Esophagus (tissue), 2 donors: Measurements from ENCODE around the gene RELL2. TPM values are rescaled to one million over a fixed set of nuclear protein-coding genes. Genes with fewer than 3 reads are reported as not detected.

Source experiments
- H3K27ac ChIP-seq, 2 donors: one replicate each; pipeline ENCODE4 v1.5.1; 2013; ENCODE audit warnings: low read depth in 2 of 2, mild to moderate bottlenecking in 2 of 2, inconsistent platforms in 1 of 2, low read length in 1 of 2, moderate library complexity in 1 of 2
- H3K27me3 ChIP-seq, 2 donors: one replicate each; pipeline ENCODE4 v1.6.1; 2013; ENCODE audit warnings: low read length in 2 of 2, control low read depth in 1 of 2, mild to moderate bottlenecking in 1 of 2; ENCODE audit not compliant: insufficient read depth in 2 of 2, control insufficient read depth in 1 of 2
- H3K36me3 ChIP-seq, 2 donors: one replicate each; pipeline ENCODE4 v1.6.1; 2013; ENCODE audit warnings: low read length in 1 of 2; ENCODE audit not compliant: control insufficient read depth in 2 of 2, insufficient read depth in 2 of 2
- H3K4me1 ChIP-seq, 2 donors: one replicate each; pipeline ENCODE4 v1.6.1; 2013; ENCODE audit warnings: low read length in 1 of 2; ENCODE audit not compliant: control insufficient read depth in 2 of 2, insufficient read depth in 2 of 2
- H3K4me3 ChIP-seq, 2 donors: one replicate each; pipeline ENCODE4 v1.5.1; 2013; ENCODE audit warnings: low read length in 2 of 2, mild to moderate bottlenecking in 2 of 2, low read depth in 1 of 2, moderate library complexity in 1 of 2
- H3K9me3 ChIP-seq, 2 donors: one replicate each; pipeline ENCODE4 v1.6.1; 2013; ENCODE audit warnings: mild to moderate bottlenecking in 2 of 2, low read depth in 1 of 2, low read length in 1 of 2, moderate library complexity in 1 of 2; ENCODE audit not compliant: control insufficient read depth in 2 of 2, insufficient read depth in 1 of 2
- WGBS, 2 donors: extraction: QIAGEN DNeasy Blood & Tissue Kit; methylation state at CpG; one replicate each; pipeline ENCODE4 v1.1.7; 2013; 5-methylcytosine and 5-hydroxymethylcytosine counted together
- polyA plus RNA-seq, 2 donors: library from polyadenylated mRNA; stranded (reverse); fragments of 200-250 nt; gene quantifications; one replicate each; pipeline ENCODE4 v1.2.3, GENCODE V29; 2013
- donor health status: healthy with polysubstance abuse.
- donor health status: Bipolar disorder and iron deficiency.

RELL2 gene
- polyA plus RNA-seq, 2 donors: 6.3 to 6.7 TPM

DNA sequence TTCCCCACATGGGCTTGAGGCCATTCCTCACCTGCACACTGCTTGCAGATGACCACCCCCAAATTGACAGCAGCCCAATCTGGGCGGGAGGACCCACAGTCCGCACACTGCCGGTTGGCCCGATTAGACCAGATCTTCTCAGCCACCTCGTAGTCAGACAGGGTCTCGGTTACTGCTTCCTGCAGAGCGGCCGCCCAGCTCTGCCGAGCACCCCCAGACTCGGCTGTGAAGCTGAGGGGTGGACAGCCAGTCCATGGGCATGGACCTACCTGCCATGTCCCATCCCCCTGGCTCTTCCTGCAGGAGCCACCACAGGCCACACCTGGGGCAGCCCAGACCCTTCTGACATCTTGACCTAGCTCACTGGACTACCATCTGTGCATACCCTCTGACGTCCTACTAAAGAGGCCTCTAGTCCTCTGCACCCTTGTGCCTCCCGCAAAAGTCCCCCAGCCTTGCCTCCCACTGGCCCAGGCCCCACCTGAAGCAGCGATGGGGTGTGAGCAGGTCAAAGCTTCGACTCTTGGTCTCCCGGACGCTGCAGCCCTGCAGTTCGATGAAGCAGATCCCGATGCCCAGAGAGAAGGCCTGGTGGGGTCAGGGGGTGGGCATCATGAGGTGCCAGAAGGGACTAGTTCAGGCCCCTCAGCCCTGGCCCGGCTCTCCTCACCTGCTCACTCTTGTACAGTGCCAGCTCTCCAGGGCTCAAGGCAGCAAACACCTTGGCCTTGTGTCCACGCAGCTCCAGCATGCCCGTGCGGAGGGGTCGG is 35.5 kb downstream of the RELL2 start:
- Histone ChIP-seq H3K27me3 (no peaks in the 10 kb centered on the region), H3K36me3 (no peaks in the 10 kb centered on the region), H3K4me1 (no peaks in the 10 kb centered on the region), H3K9me3 (no peaks in the 10 kb centered on the region), H3K27ac (no peak overlapping the region), H3K4me3 (no peak overlapping the region)
- WGBS, 2 donors: 91% methylated on average over 23 of the region's 23 CpGs

DNA sequence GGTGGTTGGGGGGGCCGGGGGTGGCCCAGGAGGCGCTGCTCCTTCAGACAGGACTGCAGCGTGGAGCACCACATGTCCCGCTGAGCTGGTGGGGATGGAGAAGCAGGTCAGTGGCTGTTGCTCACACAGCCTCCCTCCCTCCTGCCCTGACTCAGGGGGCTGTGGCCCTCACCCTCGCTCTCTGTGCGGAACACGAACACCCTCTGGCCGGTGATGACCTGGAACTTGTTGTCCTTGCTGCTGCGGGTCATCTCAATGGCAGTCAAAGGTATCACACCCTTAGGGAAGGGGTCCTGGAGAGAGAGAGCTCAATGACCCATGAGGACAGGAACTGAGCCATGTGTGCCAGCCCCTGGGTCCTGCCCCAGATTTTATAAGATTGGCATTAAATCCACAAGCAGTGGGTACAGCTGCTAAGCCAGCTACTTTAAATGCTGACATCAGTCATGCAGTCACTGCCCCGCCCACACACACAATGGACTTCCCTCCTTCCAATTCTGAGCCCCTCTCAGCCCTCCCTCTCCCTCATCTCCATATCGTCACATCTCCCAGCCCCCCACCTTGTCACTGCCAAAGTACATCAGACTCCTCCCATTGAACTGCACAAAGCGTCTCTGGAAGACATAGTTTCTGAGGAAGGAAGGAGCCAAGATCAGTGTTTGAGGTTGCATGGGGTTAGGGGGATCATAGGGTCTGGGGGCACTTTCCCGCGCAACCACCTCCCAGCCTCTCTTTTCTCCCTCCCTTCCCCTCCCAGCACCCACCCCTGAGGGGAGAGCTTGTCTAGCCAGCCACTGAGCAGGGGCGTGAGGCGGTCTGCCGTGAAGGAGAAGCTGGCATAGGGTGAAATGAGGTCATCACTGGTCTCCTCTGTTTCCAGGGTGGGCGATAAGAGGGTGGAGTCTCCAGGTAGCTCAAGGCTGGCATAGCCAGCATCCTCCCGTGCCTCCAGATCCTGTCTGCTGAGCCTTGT is 36.3 kb downstream of the RELL2 start:
- 70 to 75% methylated on average over 19 of the region's 19 CpGs for WGBS, 2 donors
- no peak overlapping the region for H3K27ac ChIP-seq
- H3K27me3 ChIP-seq: no peaks in the 10 kb centered on the region
- no peaks in the 10 kb centered on the region for H3K36me3 ChIP-seq
- no peaks in the 10 kb centered on the region for H3K9me3 ChIP-seq
- H3K4me1 ChIP-seq: no peaks in the 10 kb centered on the region
- H3K4me3 ChIP-seq: no peak overlapping the region

DNA sequence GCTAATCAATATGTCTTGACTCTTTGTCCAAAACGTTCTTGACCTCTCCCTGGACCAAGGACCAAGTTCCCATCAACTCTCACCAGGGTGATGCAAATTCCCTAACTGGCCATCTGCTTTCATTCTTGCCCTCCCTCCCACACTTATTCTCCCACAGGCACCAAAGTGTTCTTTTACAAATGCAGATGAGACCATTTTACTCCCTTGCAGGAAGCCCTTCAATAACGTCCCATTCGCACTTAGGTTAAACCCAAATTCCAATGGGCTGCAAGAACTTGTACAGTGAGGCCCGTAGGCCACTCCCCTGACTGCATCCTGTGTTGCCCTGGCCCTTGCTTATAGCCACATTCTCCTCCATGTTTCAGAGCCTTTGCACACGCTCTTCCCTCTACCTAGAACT is 38.0 kb downstream of the RELL2 start:
- no peak overlapping the region for H3K27ac ChIP-seq
- H3K4me3 ChIP-seq: no peak overlapping the region
- no peaks in the 10 kb centered on the region for H3K36me3 ChIP-seq
- 68 to 78% methylated on average over 5 of the region's 5 CpGs for WGBS, 2 donors
- H3K9me3 ChIP-seq: no peaks in the 10 kb centered on the region
- no peaks in the 10 kb centered on the region for H3K27me3 ChIP-seq
- H3K4me1 ChIP-seq: no peaks in the 10 kb centered on the region

DNA sequence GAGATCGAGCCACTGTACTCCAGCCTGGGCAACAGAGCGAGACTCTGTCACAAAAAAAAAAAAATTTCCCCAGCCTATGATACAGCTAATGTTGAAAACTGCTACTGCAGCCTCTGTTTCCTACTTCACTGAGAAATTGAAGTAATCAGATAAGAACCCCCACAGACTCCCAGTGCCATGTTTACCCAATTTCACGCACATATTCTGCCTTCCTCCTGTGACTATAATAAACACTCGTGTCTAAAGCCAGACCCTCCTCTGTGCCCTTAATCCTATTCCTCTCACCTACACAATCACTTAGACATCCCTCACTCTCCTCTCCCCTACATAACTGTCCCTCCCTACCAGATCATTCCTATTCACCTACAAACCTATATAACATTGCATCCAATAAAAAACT is 38.9 kb downstream of the RELL2 start:
- no peaks in the 10 kb centered on the region for H3K36me3 ChIP-seq
- H3K27ac ChIP-seq: no peak overlapping the region
- no peaks in the 10 kb centered on the region for H3K27me3 ChIP-seq
- 86 to 91% methylated on average over 4 of the region's 4 CpGs for WGBS, 2 donors
- H3K9me3 ChIP-seq: no peaks in the 10 kb centered on the region
- no peaks in the 10 kb centered on the region for H3K4me1 ChIP-seq
- H3K4me3 ChIP-seq: no peak overlapping the region

DNA sequence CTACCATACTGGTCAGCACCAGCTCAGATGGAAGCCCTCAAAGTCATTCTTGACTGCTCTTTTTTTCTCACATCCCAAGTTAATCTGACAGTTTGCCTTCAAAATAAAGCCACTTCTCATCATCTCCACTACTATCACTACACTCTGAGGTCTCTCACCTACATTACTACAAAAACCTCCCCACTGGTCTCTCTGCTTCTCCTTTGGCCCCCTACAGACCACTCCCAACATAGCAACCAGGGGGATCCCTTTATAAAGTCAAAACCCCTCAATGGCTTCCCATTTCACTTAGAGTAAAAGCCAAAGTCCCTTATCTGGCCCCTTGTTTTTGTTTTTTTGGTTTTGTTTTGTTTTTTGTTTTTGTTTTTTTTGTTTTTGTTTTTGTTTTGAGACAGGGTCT is 40.6 kb downstream of the RELL2 start:
- Histone ChIP-seq H3K4me1 (peaks cover 4 to 10% of the 10 kb centered on the region in 2 donors), H3K27ac (no peak overlapping the region), H3K36me3 (no peaks in the 10 kb centered on the region), H3K27me3 (no peaks in the 10 kb centered on the region), H3K9me3 (no peaks in the 10 kb centered on the region), H3K4me3 (no peak overlapping the region)

DNA sequence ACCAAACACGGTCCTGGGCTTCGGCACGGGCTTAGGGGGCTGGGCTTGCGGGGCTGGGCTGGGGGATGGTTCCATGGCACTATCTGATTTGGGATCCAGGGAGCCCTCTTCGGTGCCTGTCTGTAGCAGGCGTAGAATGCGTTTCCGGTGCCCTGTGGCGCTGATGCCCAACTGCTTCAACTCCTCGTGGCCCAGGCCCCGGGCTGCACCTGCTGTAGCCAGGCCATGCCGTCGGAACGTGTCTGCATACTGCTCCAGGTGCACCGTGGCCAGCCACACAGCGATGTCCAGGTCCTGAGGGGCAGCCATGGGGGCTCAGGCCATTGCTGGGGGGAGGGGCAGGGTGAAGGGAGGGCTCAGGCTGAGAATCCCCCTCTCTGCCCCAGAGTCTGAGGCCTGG is 43.4 kb downstream of the RELL2 start:
- Histone ChIP-seq H3K27me3 (no peaks in the 10 kb centered on the region), H3K27ac (no peak overlapping the region), H3K36me3 (no peaks in the 10 kb centered on the region), H3K4me3 (no peak overlapping the region), H3K9me3 (no peaks in the 10 kb centered on the region), H3K4me1 (peaks cover 4 to 11% of the 10 kb centered on the region in 2 donors)
- 86 to 90% methylated on average over 16 of the region's 16 CpGs for WGBS, 2 donors

DNA sequence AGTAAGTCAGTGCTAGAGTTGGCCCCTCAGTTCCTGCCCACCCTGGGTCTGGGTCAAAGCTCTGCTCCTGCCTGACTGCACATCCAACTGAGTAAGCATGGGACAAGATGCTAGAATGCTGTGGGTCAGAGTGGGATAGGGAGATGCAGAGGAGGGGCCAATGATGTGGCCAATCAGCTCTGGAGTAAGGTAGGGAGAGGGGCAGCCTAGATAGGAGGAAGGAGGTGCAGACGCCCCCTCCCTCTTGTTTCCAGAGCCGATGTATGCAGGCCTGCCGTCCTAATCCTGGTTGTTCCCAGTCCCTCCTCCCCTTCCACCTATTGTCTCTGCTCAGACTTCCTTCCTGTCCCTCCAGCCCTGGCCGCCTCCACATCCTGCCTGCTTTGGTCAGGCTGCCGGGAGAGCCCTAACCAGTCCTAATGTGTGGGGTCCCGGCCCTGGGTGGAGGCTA is 44.0 kb downstream of the RELL2 start:
- 57 to 75% methylated on average over 5 to 6 of the region's 6 CpGs for WGBS, 2 donors
- no peak overlapping the region for H3K4me3 ChIP-seq
- peak overlapping the region; percentile 8 to 43 for H3K27ac ChIP-seq
- no peaks in the 10 kb centered on the region for H3K9me3 ChIP-seq
- H3K27me3 ChIP-seq: no peaks in the 10 kb centered on the region
- peaks cover 4 to 11% of the 10 kb centered on the region in 2 donors for H3K4me1 ChIP-seq
- no peaks in the 10 kb centered on the region for H3K36me3 ChIP-seq

- Histone ChIP-seq H3K4me1 (peaks cover 4 to 11% of the 10 kb centered on the region in 2 donors), H3K27ac (peak overlapping the region; percentile 43 to 61), H3K27me3 (no peaks in the 10 kb centered on the region), H3K36me3 (no peaks in the 10 kb centered on the region), H3K4me3 (peak overlapping the region in 1 of 2 donors; percentile 17), H3K9me3 (no peaks in the 10 kb centered on the region)
- WGBS, 2 donors: 64 to 72% methylated on average over 2 of the region's 2 CpGs
Observed at GRCh38 chr5:141681295-141681694, 44.5 kb downstream of the RELL2 start.

DNA sequence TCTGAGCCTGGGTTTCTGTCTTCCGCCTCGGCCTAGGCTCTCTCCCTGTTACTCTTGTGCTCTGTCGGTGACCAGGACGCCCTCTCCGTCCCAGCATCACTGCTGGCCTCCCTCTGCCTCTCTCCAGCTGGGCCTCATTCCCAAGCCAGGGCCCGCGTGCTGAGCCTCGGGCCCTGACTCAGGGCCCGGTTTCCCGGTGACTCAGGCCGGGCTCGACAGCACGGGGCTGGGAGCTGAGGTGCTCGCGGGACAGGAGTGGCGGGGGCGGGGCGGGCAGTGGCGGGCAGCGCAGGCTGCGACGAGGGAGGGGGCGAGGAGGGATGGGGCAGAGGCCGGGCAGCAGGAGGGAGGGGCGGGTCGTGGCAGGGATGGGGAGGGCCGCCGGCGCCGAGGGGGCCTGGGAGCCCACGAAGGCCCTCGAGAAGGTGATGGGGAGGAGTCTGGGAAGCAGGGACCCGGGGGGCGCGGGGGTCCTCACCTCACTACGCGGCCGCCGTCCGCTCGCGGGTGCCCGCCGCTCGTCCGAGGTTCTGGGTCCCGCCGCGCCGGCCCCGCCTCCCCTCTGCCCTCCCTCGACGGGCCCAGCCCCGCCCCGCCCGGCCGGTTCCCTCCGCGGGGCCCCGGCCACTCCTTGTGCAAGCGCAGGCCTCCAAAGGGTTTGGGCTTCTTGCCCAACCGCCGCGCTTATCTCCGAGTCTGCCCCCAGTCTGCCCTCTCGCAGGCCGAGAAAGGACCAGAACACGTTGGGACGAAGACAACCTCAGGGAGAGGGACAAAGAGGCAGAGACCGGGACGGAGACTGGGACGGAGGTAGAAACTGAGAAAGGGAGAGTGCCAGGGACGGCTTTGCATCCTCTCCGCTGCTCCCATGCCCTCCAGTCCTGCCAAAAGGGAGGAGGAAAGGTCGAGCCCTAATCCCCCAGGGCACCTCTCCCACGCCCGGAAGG is 45.2 kb downstream of the RELL2 start, which contains the start of gene ARAP3:
Gene ARAP3, minus strand, starts transcription at position 536 of the 947 bp plus-strand sequence. CDS start 1,744 bp downstream, outside the sequence.
- H3K4me1 ChIP-seq: peaks cover 4 to 11% of the 10 kb centered on the region in 2 donors
- peak within 1 kb of the TSS; percentile 42 to 51 for H3K4me3 ChIP-seq
- H3K27ac ChIP-seq: peak within 1 kb of the TSS; percentile 62 to 81
- H3K27me3 ChIP-seq: no peaks in the 10 kb centered on the region
- H3K9me3 ChIP-seq: no peaks in the 10 kb centered on the region
- 4 to 5% methylated on average over 55 to 77 of the region's 77 CpGs for WGBS, 2 donors
- H3K36me3 ChIP-seq: no peaks in the 10 kb centered on the region
